K562 (cell line): ENCODE results near the gene BLCAP. TPM values are rescaled to one million over a fixed set of nuclear protein-coding genes. Genes with fewer than 3 reads are reported as not detected.

ENCODE experiments used
- ATAC-seq: fragments of 200-7000 bp; cut with Tn5 transposase; 3 replicates; pipeline ENCODE4 v1.9.1; 2020; ENCODE audit warnings: moderate library complexity
- BruUV-seq: library from RNA; stranded (reverse); fragments of 400-500 nt; replicated peaks from 2 replicates; lab custom pipeline; 2021; lab: Mats Ljungman, UMichigan
- CTCF ChIA-PET: fragments of 300-600 bp; formaldehyde crosslinking; extraction: SDS; loops from one replicate; lab custom pipeline; 2021; ENCODE audit warnings: low intra/inter-chr PET ratio; lab: Yijun Ruan, JAX
- POLR2A ChIA-PET: fragments of 300-600, 350-650 bp; sonication (Branson Sonifier 250); formaldehyde crosslinking; extraction: SDS; loops from one replicate; lab custom pipeline; 2021; ENCODE audit warnings: antibody characterized with exemption, inconsistent platforms; lab: Yijun Ruan, JAX
- DNase-seq, 4 experiments: peaks; one replicate each; pipeline versions ENCODE4 v3.0.0 to v3.0.0-alpha.2; 2011 to 2018; ENCODE audit warnings: low spot score in 3 of 4, mixed read lengths in 3 of 4; ENCODE audit errors: extremely low read depth in 1 of 4
- FAIRE-seq: peaks from 2 replicates; lab custom pipeline; 2011; peaks lifted over from hg19 to GRCh38; lab: Jason Lieb, UNC
- H2AFZ ChIP-seq: 2 replicates; pipeline ENCODE4 v1.6.0; 2011; ENCODE audit warnings: low read depth, low read length, control low read depth, inconsistent platforms
- H3K27ac ChIP-seq: fragments of 200-600 bp; 3 replicates; pipeline ENCODE4 v1.8.0; 2011; ENCODE audit warnings: low read depth, mild to moderate bottlenecking, control low read depth, inconsistent platforms, low read length, moderate library complexity, mixed read lengths; ENCODE audit errors: extremely low read depth
- H3K27me3 ChIP-seq, 2 experiments: fragments of 300-600 bp in 1 of 2; 2 replicates in 1 of 2; 3 replicates in 1 of 2; pipeline versions ENCODE4 v1.6.0 to v1.8.0; 2011; ENCODE audit warnings: inconsistent platforms in 2 of 2, low read length in 2 of 2, mild to moderate bottlenecking in 1 of 2, mixed read lengths in 1 of 2, moderate library complexity in 1 of 2; ENCODE audit not compliant: control insufficient read depth in 2 of 2, insufficient read depth in 2 of 2
- H3K36me3 ChIP-seq: fragments of 300-600 bp; 3 replicates; pipeline ENCODE4 v1.8.0; 2011; ENCODE audit warnings: mild to moderate bottlenecking, low read length, inconsistent platforms; ENCODE audit not compliant: control insufficient read depth, insufficient read depth
- H3K4me1 ChIP-seq, 2 experiments: fragments of 200-600 bp in 1 of 2; replicated peaks in 1 of 2; 2 replicates in 1 of 2; 3 replicates in 1 of 2; pipeline versions ENCODE4 v1.5.1 to v1.8.0; 2011; ENCODE audit warnings: inconsistent platforms in 2 of 2, low read length in 2 of 2, mild to moderate bottlenecking in 1 of 2, mixed read lengths in 1 of 2, moderate library complexity in 1 of 2; ENCODE audit not compliant: control insufficient read depth in 2 of 2, insufficient read depth in 2 of 2
- H3K4me2 ChIP-seq: 2 replicates; pipeline ENCODE4 v1.6.1; 2011; ENCODE audit warnings: low read length, control low read depth, inconsistent platforms, mixed read lengths; ENCODE audit not compliant: insufficient read depth
- H3K4me3 ChIP-seq: fragments of 200-600 bp; sonication (generic), shearing (Covaris generic); 2 replicates; pipeline ENCODE4 v1.5.1; 2016; ENCODE audit warnings: control low read depth, inconsistent platforms
- H3K79me2 ChIP-seq: fragments of 200-600 bp; 3 replicates; pipeline ENCODE4 v1.8.0; 2011; ENCODE audit warnings: low read length, inconsistent platforms; ENCODE audit not compliant: control insufficient read depth, insufficient read depth
- H3K9ac ChIP-seq, 2 experiments: 2 replicates each; pipeline versions ENCODE4 v1.6.0 to v1.6.1; 2011; ENCODE audit warnings: low read depth in 2 of 2, low read length in 2 of 2, control low read depth in 1 of 2, inconsistent platforms in 1 of 2, mild to moderate bottlenecking in 1 of 2, mixed read lengths in 1 of 2; ENCODE audit not compliant: insufficient read depth in 1 of 2
- H3K9me1 ChIP-seq: one replicate; pipeline ENCODE4 v1.6.0; 2011; ENCODE audit warnings: inconsistent platforms, mild to moderate bottlenecking, low read length, moderate library complexity; ENCODE audit not compliant: control insufficient read depth, insufficient read depth
- H3K9me3 ChIP-seq: replicated peaks from 2 replicates; pipeline ENCODE4 v1.5.1; 2011; ENCODE audit warnings: low read depth, low read length, inconsistent platforms; ENCODE audit not compliant: control insufficient read depth, insufficient read depth
- H4K20me1 ChIP-seq: replicated peaks from 2 replicates; pipeline ENCODE4 v1.6.1; 2011; ENCODE audit warnings: low read length, inconsistent platforms, mixed read lengths; ENCODE audit not compliant: control insufficient read depth, insufficient read depth
- HDAC1 ChIP-seq, 2 experiments: fragments of 450-650 bp; IDR thresholded peaks; 2 replicates each; pipeline ENCODE4 v1.6.1; 2016 to 2017; ENCODE audit warnings: inconsistent platforms in 1 of 2, mild to moderate bottlenecking in 1 of 2, moderate library complexity in 1 of 2
- POLR2A ChIP-seq: fragments of 450-650 bp; conservative IDR thresholded peaks from 2 replicates; pipeline ENCODE4 v1.6.1; 2016
- RCOR1 ChIP-seq, 2 experiments: IDR thresholded peaks; 2 replicates each; pipeline ENCODE4 v1.6.1; 2012; ENCODE audit warnings: low read depth in 2 of 2, low read length in 2 of 2, borderline replicate concordance in 1 of 2, improper control_type of control experiment in 1 of 2
- RFX1 ChIP-seq: fragments of 450-650 bp; IDR thresholded peaks from 2 replicates; pipeline ENCODE4 v1.6.1; 2016; ENCODE audit warnings: mild to moderate bottlenecking, moderate library complexity
- RHOXF2B ChIP-seq: fragments of 250-450 bp; sonication (Bioruptor Pico); conservative IDR thresholded peaks from 2 replicates; pipeline ENCODE4 v1.5.1; 2021
- ZNF232 ChIP-seq: sonication (generic); formaldehyde crosslinking; IDR thresholded peaks from 2 replicates; pipeline ENCODE4 v1.8.0; 2022; ENCODE audit warnings: mild to moderate bottlenecking, missing genetic modification reagents
- WGBS: fragments of 100-300 bp; shearing (Covaris generic); methylation state at CpG from one replicate; pipeline ENCODE4 v1.1.6; 2016; ENCODE audit warnings: low coverage, mixed read lengths; ENCODE audit not compliant: insufficient coverage; ENCODE audit errors: missing lambda C conversion rate; 5-methylcytosine and 5-hydroxymethylcytosine counted together
- in situ Hi-C: fragments of 300-500 bp; cut with MboI; formaldehyde crosslinking; loops from 4 replicates; pipeline ENCODE4 v1.15.0; 2018; ENCODE audit warnings: inconsistent platforms, mixed read lengths
- intact Hi-C: fragments of 100-400 bp; cut with micrococcal nuclease; formaldehyde crosslinking; loops from 2 replicates; pipeline ENCODE4 v1.14.2; 2022
- polyA plus RNA-seq, 8 experiments: library from polyadenylated mRNA; depleted of rRNA in 4 of 8; stranded (reverse) in 5 of 8; unstranded in 3 of 8; fragments of >200 nt; fragmentation: Nextera tagmentation in 2 of 8; fragmentation: Illumina TruSeq in 1 of 8; extraction: Ambion mirVana in 2 of 8; extraction: Trizol in 1 of 8; gene quantifications; 2 replicates each; pipeline versions ENCODE4 v1.2.1 to v1.2.3, GENCODE V29; 2011 to 2014; ENCODE audit warnings: inconsistent platforms in 1 of 8, missing spikeins in 1 of 8
- total RNA-seq, 7 experiments: library from RNA; depleted of rRNA in 6 of 7; stranded (reverse); fragments of >200 nt in 6 of 7; fragmentation: Illumina TruSeq in 2 of 7; extraction: Trizol in 2 of 7; gene quantifications; 2 replicates each; pipeline versions ENCODE4 v1.2.1 to v1.2.3, GENCODE V29; 2011 to 2021; ENCODE audit warnings: low replicate concordance in 1 of 7

The BLCAP gene
- total and polyA plus RNA-seq, 9 of the 15 experiments (the other 6 are each of a cell fraction or from before 2014, with no cell fraction given), result 16.9 to 41.5 (median 27.6) TPM

- intact Hi-C loops, result no loop called here
- no peak overlapping the region for H3K4me3 ChIP-seq
- H3K27me3 ChIP-seq, result peaks cover 23 to 46% of the 10 kb centered on the region in 2 experiments
- no peak overlapping the region for H3K9ac ChIP-seq
- no peak for TF ChIP-seq RHOXF2B (CRISPR knock-in tag)
- TF ChIP-seq RFX1, result peak; percentile 81
- in situ Hi-C loops, result no loop called here
- 2% methylated on average over 5 of the region's 5 CpGs for WGBS
- FAIRE-seq (no peak), ATAC-seq (no peak), DNase-seq (no peak)
- no peaks in the 10 kb centered on the region for H3K36me3 ChIP-seq
- no peak overlapping the region for H2AFZ ChIP-seq
- CTCF ChIA-PET, result no interaction called here
- peaks cover 4% of the 10 kb centered on the region for H3K9me1 ChIP-seq
- POLR2A ChIA-PET, result interaction anchor here (1.0 kb wide), 1 partner anchor 44 kb away, joined by 4 read pairs; no protein-coding TSS in a partner anchor
- no peaks in the 10 kb centered on the region for H3K9me3 ChIP-seq
- no peak overlapping the region for H3K4me2 ChIP-seq
- BruUV-seq, result no TSS peak
- peaks cover 4% of the 10 kb centered on the region for H4K20me1 ChIP-seq
- H3K4me1 ChIP-seq, result no peaks in the 10 kb centered on the region
- no peaks in the 10 kb centered on the region for H3K79me2 ChIP-seq
- no peak overlapping the region for H3K27ac ChIP-seq
Measured at GRCh38 chr20:37481610-37482009, 46.1 kb downstream of the BLCAP start.

- no peak for ATAC-seq
- H3K79me2 ChIP-seq, result no peaks in the 10 kb centered on the region
- ChIA-PET POLR2A (interaction anchor here (0.5 to 1.0 kb wide), 2 partner anchors 15 to 44 kb away, joined by 3 to 4 read pairs; no protein-coding TSS in a partner anchor), CTCF (no interaction called here)
- no peak overlapping the region for H2AFZ ChIP-seq
- no peak overlapping the region for H3K4me3 ChIP-seq
- in situ Hi-C loops, result no loop called here
- no peak overlapping the region for H3K9ac ChIP-seq
- H3K4me2 ChIP-seq, result no peak overlapping the region
- 0% methylated on average over 1 of the region's 1 CpG for WGBS
- peaks cover 23 to 44% of the 10 kb centered on the region in 2 experiments for H3K27me3 ChIP-seq
- DNase-seq, result no peak
- H3K27ac ChIP-seq, result no peak overlapping the region
- no peaks in the 10 kb centered on the region for H3K9me3 ChIP-seq
- H3K9me1 ChIP-seq, result peaks cover 4% of the 10 kb centered on the region
- peaks cover 4% of the 10 kb centered on the region for H4K20me1 ChIP-seq
- intact Hi-C loops, result no loop called here
- TF ChIP-seq HDAC1 (IDR thresholded peaks at IDR 0.05) (no peak), RCOR1 (IDR thresholded peaks at IDR 0.05; ENCODE audit: borderline replicate concordance in 1 of 2, low read depth in 2 of 2, low read length in 2 of 2) (no peak), ZNF232 (CRISPR knock-in tag) (no peak), POLR2A (no peak)
- H3K4me1 ChIP-seq, result no peaks in the 10 kb centered on the region
- no peaks in the 10 kb centered on the region for H3K36me3 ChIP-seq
- BruUV-seq, result no TSS peak
- FAIRE-seq, result no peak
Measured at GRCh38 chr20:37480919-37481318, 46.8 kb downstream of the BLCAP start.
